PFSK-1 (cell line): Measurements from ENCODE around the gene SIL1.

Experiments used
- FOXP2 ChIP-seq: optimal IDR thresholded peaks from 2 replicates; pipeline ENCODE3; 2011; ENCODE audit warnings: borderline replicate concordance, control low read depth, inconsistent platforms; ENCODE audit not compliant: insufficient read depth; ENCODE audit errors: extremely low read length, extremely low read depth
- POLR2AphosphoS5 ChIP-seq: IDR thresholded peaks from 2 replicates; pipeline ENCODE4 v1.6.1; 2012; ENCODE audit warnings: low read depth, mild to moderate bottlenecking, control low read depth, low read length, moderate library complexity
- SIN3A ChIP-seq: IDR thresholded peaks from 2 replicates; pipeline ENCODE4 v1.6.1; 2012; ENCODE audit warnings: mild to moderate bottlenecking, low read length, moderate library complexity, borderline replicate concordance; ENCODE audit not compliant: insufficient read depth
- TAF1 ChIP-seq: IDR thresholded peaks from 2 replicates; pipeline ENCODE4 v1.6.1; 2012; ENCODE audit warnings: low read length, control low read depth, borderline replicate concordance; ENCODE audit not compliant: insufficient read depth
- TF ChIP-seq, protein P1 (sequence below), 2 experiments: IDR thresholded peaks; 2 replicates each; pipeline versions ENCODE4 v1.6.1 to v1.8.0; 2011 to 2012; ENCODE audit warnings: low read depth in 2 of 2, low read length in 2 of 2, control low read depth in 1 of 2, inconsistent platforms in 1 of 2, mild to moderate bottlenecking in 1 of 2, moderate library complexity in 1 of 2; ENCODE audit not compliant: insufficient read depth in 1 of 2

SIL1 gene

DNA sequence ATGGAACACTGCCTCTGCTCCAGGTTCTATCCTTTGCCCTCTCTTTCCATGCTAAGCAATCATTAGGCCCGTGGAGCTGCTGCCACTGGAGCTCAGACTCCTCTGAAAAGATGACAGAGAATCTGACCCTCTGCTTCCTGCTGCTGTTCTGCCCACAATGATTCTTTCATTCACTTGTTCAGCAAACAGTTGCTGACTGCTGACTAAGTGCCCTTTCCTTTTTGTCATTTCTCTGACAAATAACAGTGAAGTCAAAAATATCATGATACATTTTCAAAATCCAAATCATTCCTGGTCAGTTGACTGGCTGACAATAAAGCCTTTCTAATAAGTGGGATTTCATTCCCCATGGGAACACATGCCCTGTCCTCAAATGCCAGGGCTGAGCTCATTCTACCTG lies 110.1 kb downstream of the SIL1 start:
- TF ChIP-seq TAF1 = no peak

DNA sequence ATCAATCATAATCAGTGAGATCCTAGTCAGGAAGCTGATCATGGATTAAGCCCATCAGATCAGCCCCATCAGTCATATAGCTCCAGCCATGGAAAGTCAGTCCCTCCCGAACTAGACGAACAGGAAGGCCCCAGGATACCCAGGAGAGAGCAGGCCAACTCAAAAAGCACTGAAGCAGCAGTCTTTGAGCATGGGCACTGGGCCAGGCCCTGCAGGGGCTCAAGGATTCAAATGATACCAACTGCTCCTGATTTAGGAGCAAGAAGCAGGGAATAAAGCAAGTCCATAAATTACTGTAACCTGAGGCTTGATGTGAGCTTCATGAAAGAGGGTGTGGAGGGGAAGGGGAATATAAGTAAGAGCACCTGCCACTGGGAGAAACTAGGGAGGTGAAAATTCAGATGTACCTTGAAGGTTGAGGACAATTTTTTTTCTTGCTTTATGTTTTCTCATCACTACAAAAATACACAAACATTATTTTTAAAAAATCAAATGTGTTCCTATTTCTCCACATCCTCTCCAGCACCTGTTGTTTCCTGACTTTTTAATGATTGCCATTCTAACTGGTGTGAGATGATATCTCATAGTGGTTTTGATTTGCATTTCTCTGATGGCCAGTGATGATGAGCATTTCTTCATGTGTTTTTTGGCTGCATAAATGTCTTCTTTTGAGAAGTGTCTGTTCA lies 115.2 kb downstream of the SIL1 start:
- TF ChIP-seq POLR2AphosphoS5 (no peak), FOXP2 (no peak), TAF1 (no peak), SIN3A (no peak)
- TF ChIP-seq, protein P1, sequence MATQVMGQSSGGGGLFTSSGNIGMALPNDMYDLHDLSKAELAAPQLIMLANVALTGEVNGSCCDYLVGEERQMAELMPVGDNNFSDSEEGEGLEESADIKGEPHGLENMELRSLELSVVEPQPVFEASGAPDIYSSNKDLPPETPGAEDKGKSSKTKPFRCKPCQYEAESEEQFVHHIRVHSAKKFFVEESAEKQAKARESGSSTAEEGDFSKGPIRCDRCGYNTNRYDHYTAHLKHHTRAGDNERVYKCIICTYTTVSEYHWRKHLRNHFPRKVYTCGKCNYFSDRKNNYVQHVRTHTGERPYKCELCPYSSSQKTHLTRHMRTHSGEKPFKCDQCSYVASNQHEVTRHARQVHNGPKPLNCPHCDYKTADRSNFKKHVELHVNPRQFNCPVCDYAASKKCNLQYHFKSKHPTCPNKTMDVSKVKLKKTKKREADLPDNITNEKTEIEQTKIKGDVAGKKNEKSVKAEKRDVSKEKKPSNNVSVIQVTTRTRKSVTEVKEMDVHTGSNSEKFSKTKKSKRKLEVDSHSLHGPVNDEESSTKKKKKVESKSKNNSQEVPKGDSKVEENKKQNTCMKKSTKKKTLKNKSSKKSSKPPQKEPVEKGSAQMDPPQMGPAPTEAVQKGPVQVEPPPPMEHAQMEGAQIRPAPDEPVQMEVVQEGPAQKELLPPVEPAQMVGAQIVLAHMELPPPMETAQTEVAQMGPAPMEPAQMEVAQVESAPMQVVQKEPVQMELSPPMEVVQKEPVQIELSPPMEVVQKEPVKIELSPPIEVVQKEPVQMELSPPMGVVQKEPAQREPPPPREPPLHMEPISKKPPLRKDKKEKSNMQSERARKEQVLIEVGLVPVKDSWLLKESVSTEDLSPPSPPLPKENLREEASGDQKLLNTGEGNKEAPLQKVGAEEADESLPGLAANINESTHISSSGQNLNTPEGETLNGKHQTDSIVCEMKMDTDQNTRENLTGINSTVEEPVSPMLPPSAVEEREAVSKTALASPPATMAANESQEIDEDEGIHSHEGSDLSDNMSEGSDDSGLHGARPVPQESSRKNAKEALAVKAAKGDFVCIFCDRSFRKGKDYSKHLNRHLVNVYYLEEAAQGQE (IDR thresholded peaks at IDR 0.05; ENCODE audit: insufficient read depth in 1 of 2, low read depth in 2 of 2, low read length in 2 of 2) = no peak

DNA sequence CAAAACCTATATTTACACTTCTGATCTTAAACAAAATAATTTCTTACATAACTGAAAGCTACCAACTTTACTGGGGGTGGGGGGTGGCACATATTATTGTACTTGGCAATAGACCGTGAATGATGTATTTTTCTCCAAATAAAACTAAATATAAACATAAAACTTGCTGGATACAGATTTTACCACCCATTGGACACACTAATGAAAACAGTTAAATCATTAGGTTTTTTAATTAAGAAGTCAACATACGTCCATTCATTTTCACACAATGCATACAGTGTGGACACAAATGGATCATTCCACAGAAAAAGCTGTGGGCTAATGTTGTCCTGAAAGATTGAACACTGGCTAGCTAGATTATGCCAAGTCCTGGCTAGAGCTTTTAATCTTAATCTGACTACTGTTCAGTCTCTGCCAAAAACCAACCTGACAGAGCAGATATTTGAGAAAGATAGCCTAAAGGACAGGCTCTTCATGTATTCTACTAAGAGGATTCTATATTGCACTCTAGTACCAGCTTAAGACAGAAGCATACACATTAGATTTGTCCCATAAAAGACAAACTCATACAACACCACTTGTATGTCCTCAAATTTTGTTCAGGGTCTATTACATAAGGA lies 118.1 kb downstream of the SIL1 start:
- no peak for TF ChIP-seq FOXP2
- no peak for TF ChIP-seq SIN3A
- TF ChIP-seq, protein P1 (IDR thresholded peaks at IDR 0.05; ENCODE audit: insufficient read depth in 1 of 2, low read depth in 2 of 2, low read length in 2 of 2) = no peak
- TF ChIP-seq POLR2AphosphoS5 = no peak
- TF ChIP-seq TAF1 = no peak

DNA sequence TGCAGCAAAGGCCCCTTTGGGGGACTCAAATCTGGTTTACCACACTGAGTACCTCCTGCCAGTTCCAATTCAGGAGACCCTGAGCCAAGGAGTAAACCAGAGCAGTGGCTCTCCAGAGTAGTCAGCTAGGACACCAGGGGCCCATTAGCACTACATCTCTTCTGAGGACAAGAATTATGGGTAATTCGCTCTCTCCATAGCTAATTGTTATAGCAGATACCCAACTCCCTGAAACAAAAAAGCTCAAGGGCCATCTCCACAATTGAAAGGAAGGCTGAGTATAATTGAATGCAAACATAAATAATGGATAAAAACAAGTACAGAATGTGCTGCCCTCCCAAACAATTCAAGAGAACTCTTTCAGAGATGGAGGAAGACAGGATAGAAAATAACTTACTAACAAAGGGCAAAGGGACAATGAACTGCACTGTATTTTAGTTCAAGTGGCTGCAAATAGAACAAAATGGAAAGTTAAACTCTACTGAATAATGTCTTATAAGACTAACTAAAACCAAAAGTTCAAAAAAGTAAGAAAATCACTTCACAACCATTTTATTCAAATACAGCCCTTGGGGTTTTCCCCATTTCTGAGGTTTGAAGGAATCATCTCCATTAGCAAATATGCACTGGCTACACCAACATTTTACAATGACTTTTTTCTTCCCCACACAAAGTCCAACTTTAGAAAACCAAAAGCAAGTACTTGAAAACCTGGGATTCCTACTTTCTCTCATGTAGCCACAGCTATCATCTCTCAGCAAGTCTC lies 118.8 kb downstream of the SIL1 start:
- no peak for TF ChIP-seq SIN3A
- TF ChIP-seq TAF1 = no peak
- TF ChIP-seq, protein P1 (IDR thresholded peaks at IDR 0.05; ENCODE audit: insufficient read depth in 1 of 2, low read depth in 2 of 2, low read length in 2 of 2) = no peak
- TF ChIP-seq POLR2AphosphoS5 = no peak
- no peak for TF ChIP-seq FOXP2

DNA sequence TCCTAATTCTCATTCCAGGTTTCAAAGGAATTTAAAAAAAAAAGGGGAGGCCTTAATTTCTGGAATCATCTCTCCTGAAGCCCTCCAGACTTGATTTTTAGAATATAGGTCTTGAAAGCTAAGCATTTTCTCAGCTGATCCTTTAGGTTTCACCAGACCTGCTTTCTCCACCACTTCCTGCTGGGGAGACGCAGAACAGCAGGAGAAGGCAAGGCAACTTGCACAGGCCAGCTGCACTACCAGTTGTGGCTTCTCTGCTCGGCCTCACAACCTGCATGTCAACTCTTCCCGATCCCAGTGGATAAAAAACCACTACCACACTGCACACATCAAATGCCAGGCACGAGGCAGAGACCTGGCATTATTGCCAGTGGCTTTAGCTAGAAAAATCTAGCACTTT lies 119.8 kb downstream of the SIL1 start:
- TF ChIP-seq FOXP2 = no peak
- no peak for TF ChIP-seq POLR2AphosphoS5
- TF ChIP-seq, protein P1 (IDR thresholded peaks at IDR 0.05; ENCODE audit: insufficient read depth in 1 of 2, low read depth in 2 of 2, low read length in 2 of 2) = no peak
- no peak for TF ChIP-seq SIN3A
- no peak for TF ChIP-seq TAF1
